ENCODE results near the gene FBXL2.
"Not testable (repeated sequence)": the region's sequence is repeated elsewhere in the genome, so short reads cannot be mapped to it uniquely, and the experiment has no call there.

FBXL2 gene

DNA sequence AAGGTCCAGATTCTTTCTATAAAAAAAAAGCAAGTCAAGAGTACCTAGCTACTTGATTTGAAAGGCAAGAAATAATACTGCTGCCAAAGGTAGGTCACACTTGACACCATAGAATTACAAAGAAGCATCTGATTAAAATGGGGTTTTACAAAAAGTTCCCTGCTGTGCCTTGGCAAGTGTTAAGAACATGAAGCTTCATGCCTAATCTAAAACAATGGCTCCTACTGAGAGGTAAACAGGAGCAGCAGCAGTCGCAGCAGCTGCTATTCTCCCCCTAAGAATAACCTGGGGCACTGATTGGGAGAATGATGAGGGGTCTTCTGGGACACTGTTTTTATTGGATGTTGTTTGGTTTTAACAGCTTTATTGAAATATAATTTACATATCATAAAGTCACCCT is 148.8 kb downstream of the FBXL2 start:
- peaks cover 31% of the 10 kb centered on the region for H3K36me3 ChIP-seq (replicated peaks; ENCODE audit: low read depth, low read length)

DNA sequence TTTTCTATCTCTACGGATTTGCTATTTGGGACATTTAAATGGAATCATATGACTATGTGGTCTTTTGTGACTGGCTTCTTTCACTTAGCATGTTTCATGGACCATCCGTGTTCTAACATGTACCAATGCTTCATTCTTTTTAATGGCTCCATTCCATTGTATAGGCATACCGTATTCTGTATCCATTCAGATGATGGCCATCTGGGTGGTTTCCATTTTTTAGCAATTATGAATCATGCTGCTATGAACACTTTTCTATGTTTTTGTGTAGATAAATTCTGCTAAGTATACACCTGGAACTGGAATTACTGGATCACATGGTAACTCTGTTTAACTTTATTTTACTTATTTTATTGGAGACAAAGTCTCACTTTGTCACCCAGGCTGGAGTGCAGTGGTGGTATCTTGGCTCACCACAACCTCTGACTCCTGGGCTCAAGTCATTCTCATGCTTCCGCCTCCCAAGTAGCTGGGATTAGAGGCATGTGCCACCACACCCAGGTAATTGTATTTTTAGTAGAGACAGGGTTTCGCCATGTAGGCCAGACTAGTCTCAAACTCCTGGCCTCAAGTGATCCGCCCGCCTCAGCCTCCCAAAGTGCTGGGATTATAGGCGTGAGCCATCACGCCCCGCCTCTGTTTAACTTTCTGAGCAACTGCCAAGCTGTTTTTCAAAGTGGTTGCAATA is 149.5 kb downstream of the FBXL2 start:
- H3K9me3 ChIP-seq (ENCODE audit: insufficient read depth, low read length), result no peaks in the 10 kb centered on the region
- H3K36me3 ChIP-seq (replicated peaks; ENCODE audit: low read depth, low read length), result peaks cover 26% of the 10 kb centered on the region
- H4K20me1 ChIP-seq (ENCODE audit: insufficient read depth, low read length), result peaks cover 70% of the 10 kb centered on the region
- H3K4me3 ChIP-seq (ENCODE audit: low read length), result no peak overlapping the region
- no peak overlapping the region for H3K9ac ChIP-seq (ENCODE audit: low read length)
- no peaks in the 10 kb centered on the region for H3K27me3 ChIP-seq (ENCODE audit: low read depth, low read length)
- peaks cover 95% of the 10 kb centered on the region for H3K79me2 ChIP-seq (ENCODE audit: low read length)
- TF ChIP-seq EZH2phosphoT487 (IDR thresholded peaks at IDR 0.05; ENCODE audit: low read depth), result no peak
- TF ChIP-seq, protein P1, sequence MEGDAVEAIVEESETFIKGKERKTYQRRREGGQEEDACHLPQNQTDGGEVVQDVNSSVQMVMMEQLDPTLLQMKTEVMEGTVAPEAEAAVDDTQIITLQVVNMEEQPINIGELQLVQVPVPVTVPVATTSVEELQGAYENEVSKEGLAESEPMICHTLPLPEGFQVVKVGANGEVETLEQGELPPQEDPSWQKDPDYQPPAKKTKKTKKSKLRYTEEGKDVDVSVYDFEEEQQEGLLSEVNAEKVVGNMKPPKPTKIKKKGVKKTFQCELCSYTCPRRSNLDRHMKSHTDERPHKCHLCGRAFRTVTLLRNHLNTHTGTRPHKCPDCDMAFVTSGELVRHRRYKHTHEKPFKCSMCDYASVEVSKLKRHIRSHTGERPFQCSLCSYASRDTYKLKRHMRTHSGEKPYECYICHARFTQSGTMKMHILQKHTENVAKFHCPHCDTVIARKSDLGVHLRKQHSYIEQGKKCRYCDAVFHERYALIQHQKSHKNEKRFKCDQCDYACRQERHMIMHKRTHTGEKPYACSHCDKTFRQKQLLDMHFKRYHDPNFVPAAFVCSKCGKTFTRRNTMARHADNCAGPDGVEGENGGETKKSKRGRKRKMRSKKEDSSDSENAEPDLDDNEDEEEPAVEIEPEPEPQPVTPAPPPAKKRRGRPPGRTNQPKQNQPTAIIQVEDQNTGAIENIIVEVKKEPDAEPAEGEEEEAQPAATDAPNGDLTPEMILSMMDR (IDR thresholded peaks at IDR 0.05; ENCODE audit: low read depth, low read length), result no peak
- no peak overlapping the region for H2AFZ ChIP-seq (ENCODE audit: low read depth, low read length)
- H3K27ac ChIP-seq (ENCODE audit: low read length), result no peak overlapping the region
- H3K4me2 ChIP-seq (ENCODE audit: low read length), result no peak overlapping the region
- H3K4me1 ChIP-seq (ENCODE audit: low read length), result peaks cover 22% of the 10 kb centered on the region

More for the DNA sequence above, 148.8 kb downstream of the FBXL2 start:
- Histone ChIP-seq H3K4me1 (ENCODE audit: low read length) (peaks cover 20% of the 10 kb centered on the region), H3K27me3 (ENCODE audit: low read depth, low read length) (no peaks in the 10 kb centered on the region), H2AFZ (ENCODE audit: low read depth, low read length) (no peak overlapping the region), H4K20me1 (ENCODE audit: insufficient read depth, low read length) (peaks cover 62% of the 10 kb centered on the region), H3K4me2 (ENCODE audit: low read length) (no peak overlapping the region), H3K79me2 (ENCODE audit: low read length) (peaks cover 95% of the 10 kb centered on the region), H3K9me3 (ENCODE audit: insufficient read depth, low read length) (no peaks in the 10 kb centered on the region), H3K4me3 (ENCODE audit: low read length) (no peak overlapping the region), H3K9ac (ENCODE audit: low read length) (no peak overlapping the region), H3K27ac (ENCODE audit: low read length) (no peak overlapping the region)
- TF ChIP-seq, protein P1 (IDR thresholded peaks at IDR 0.05; ENCODE audit: low read depth, low read length), result no peak
- no peak for TF ChIP-seq EZH2phosphoT487 (IDR thresholded peaks at IDR 0.05; ENCODE audit: low read depth)

DNA sequence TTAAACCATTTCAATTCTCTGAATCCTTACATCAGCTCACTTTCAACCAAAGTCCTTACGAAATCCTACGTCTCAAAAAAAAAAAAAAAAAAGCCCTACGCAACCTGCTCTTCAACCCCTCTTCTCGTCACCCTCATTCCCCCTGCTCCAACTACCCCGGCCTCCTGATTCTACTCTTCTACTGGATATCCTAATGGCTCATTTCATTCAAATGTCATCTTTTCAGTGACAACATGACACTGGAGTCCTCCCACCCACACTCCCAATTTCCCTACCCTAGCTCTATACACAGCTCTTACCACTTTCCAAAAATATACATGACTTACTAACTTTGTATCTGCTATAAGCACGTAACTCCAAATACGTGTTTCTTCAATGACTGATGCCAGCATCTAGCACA is 151.5 kb downstream of the FBXL2 start:
- no peak overlapping the region for H3K27ac ChIP-seq (ENCODE audit: low read length)
- TF ChIP-seq, protein P1 (IDR thresholded peaks at IDR 0.05; ENCODE audit: low read depth, low read length), result no peak
- no peak for TF ChIP-seq EZH2phosphoT487 (IDR thresholded peaks at IDR 0.05; ENCODE audit: low read depth)
- peaks cover 86% of the 10 kb centered on the region for H4K20me1 ChIP-seq (ENCODE audit: insufficient read depth, low read length)
- H3K36me3 ChIP-seq (replicated peaks; ENCODE audit: low read depth, low read length), result peaks cover 15% of the 10 kb centered on the region
- no peak overlapping the region for H3K4me2 ChIP-seq (ENCODE audit: low read length)
- no peak overlapping the region for H2AFZ ChIP-seq (ENCODE audit: low read depth, low read length)
- H3K4me3 ChIP-seq (ENCODE audit: low read length), result no peak overlapping the region
- peaks cover 34% of the 10 kb centered on the region for H3K4me1 ChIP-seq (ENCODE audit: low read length)
- no peaks in the 10 kb centered on the region for H3K27me3 ChIP-seq (ENCODE audit: low read depth, low read length)
- H3K9me3 ChIP-seq (ENCODE audit: insufficient read depth, low read length), result no peaks in the 10 kb centered on the region
- H3K9ac ChIP-seq (ENCODE audit: low read length), result no peak overlapping the region
- peaks cover 99% of the 10 kb centered on the region for H3K79me2 ChIP-seq (ENCODE audit: low read length)

DNA sequence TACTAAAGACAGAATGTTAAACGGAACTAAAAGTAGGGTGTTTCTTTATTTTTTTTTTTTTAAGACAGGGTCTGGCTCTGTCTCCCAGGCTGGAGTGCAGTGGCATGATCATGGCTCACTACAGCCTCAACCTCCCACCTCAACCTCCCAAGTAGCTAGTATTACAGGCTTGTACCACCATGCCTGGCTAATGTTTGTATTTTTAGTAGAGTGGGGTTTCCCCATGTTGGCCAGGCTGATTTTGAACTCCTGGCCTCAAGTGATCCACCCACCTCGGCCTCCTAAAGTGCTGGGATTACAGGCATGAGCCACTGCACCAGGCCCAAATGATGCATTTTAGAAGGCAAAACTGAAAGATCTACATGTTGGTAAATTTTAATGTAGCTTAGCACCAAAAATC is 152.1 kb downstream of the FBXL2 start:
- H3K4me1 ChIP-seq (ENCODE audit: low read length), result peaks cover 34% of the 10 kb centered on the region
- H4K20me1 ChIP-seq (ENCODE audit: insufficient read depth, low read length), result peaks cover 90% of the 10 kb centered on the region
- not testable (repeated sequence) for H3K27ac ChIP-seq (ENCODE audit: low read length); H3K4me2 ChIP-seq (ENCODE audit: low read length); H3K4me3 ChIP-seq (ENCODE audit: low read length); H3K27me3 ChIP-seq (ENCODE audit: low read depth, low read length); H3K9me3 ChIP-seq (ENCODE audit: insufficient read depth, low read length); H3K9ac ChIP-seq (ENCODE audit: low read length); H2AFZ ChIP-seq (ENCODE audit: low read depth, low read length); H3K36me3 ChIP-seq (replicated peaks; ENCODE audit: low read depth, low read length)
- peaks cover 99% of the 10 kb centered on the region for H3K79me2 ChIP-seq (ENCODE audit: low read length)

All from OCI-LY3 (cell line).